ENCODE results near the gene DIP2A. TPM values are rescaled to one million over a fixed set of nuclear protein-coding genes. Genes with fewer than 3 reads are reported as not detected.

The DIP2A gene
- total RNA-seq, 2 donors from 2014 or later, result 51.0 to 52.2 TPM

DNA sequence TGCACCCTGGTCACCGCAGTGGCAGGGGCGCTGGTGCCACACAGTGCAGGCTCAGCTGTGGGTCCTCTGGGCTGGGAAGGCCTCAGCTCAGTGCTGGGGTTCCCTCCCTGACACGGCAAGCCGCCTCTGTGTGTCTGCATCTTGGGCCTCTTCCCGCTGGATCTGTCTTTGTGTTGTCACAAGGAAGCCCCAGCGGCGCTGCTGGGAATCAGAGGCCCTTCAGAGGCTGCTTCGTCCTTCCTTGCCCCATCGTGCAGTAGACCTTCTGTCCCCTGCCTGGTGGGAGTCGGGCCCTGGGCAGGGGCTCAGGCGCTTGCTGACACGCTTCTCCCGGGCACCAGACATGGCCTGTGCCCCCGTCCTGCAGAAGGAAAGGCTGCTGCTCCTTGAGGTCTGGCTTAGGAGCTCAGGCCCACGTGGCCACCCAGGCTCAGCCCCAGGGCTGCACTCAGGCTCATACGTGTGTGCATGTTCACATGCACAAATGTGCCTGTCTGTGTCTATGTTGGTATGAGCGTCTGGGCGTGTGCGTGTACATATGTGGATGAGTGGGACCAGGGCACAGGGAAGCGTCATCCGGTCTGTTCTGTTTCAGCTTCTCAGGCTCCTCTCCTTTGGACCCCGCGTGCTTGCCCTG is 24.3 kb upstream of the DIP2A start:
- no peak for DNase-seq
- Histone ChIP-seq H3K36me3 (ENCODE audit: control insufficient read depth, insufficient read depth, low read length) (peaks cover 70% of the 10 kb centered on the region), H3K27me3 (ENCODE audit: control insufficient read depth, insufficient read depth, low read length, poor library complexity, severe bottlenecking) (no peaks in the 10 kb centered on the region), H3K4me3 (ENCODE audit: low read length) (no peak overlapping the region), H3K9me3 (ENCODE audit: control insufficient read depth, low read length) (no peaks in the 10 kb centered on the region), H3K9ac (ENCODE audit: extremely low read depth, low read length, poor library complexity, severe bottlenecking) (no peak overlapping the region), H3K4me1 (ENCODE audit: control insufficient read depth, insufficient read depth, low read length) (no peaks in the 10 kb centered on the region), H3K27ac (ENCODE audit: low read depth, low read length) (no peak overlapping the region)
- Mint-ChIP-seq H3K4me1 (no peaks in the 10 kb centered on the region), H3K9me3 (no peaks in the 10 kb centered on the region), H3K27me3 (ENCODE audit: insufficient read depth) (no peaks in the 10 kb centered on the region), H3K27ac (no peak overlapping the region), H3K36me3 (ENCODE audit: low read depth) (peaks cover 67% of the 10 kb centered on the region), H3K4me3 (no peak overlapping the region)
- TF ChIP-seq CTCF (conservative IDR thresholded peaks at IDR 0.05), result no peak
- WGBS, 2 experiments (ENCODE audit: insufficient coverage in 1 of 2, insufficient read length in 1 of 2), result 94 to 96% methylated on average over 20 to 23 of the region's 23 CpGs

DNA sequence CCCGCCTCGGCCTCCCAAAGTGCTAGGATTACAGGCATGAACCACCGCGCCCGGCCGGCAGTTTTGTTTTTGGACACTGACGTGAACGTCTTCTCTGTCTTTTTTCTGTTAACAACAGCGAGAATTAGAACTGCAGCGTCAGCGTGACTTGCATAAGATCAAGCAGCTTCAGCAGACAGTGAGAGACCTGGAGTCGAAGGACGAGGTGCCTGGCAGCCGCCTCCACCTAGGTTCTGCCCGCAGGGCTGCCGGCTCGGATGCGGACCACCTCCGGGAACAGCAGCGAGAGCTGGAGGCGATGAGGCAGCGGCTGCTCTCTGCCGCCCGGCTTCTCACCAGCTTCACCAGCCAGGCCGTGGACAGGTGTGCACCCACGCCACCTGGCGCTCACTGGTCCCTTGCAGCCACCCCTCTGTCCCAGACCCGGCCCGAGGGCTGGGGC is 22.9 kb upstream of the DIP2A start:
- Mint-ChIP-seq H3K36me3 (ENCODE audit: low read depth) (peaks cover 74% of the 10 kb centered on the region), H3K27ac (no peak overlapping the region), H3K27me3 (ENCODE audit: insufficient read depth) (no peaks in the 10 kb centered on the region), H3K4me1 (no peaks in the 10 kb centered on the region), H3K9me3 (no peaks in the 10 kb centered on the region), H3K4me3 (no peak overlapping the region)
- H3K9me3 ChIP-seq (ENCODE audit: control insufficient read depth, low read length), result no peaks in the 10 kb centered on the region
- H3K36me3 ChIP-seq (ENCODE audit: control insufficient read depth, insufficient read depth, low read length), result peaks cover 75% of the 10 kb centered on the region
- H3K9ac ChIP-seq (ENCODE audit: extremely low read depth, low read length, poor library complexity, severe bottlenecking), result no peak overlapping the region
- no peak for TF ChIP-seq CTCF (conservative IDR thresholded peaks at IDR 0.05)
- H3K27me3 ChIP-seq (ENCODE audit: control insufficient read depth, insufficient read depth, low read length, poor library complexity, severe bottlenecking), result no peaks in the 10 kb centered on the region
- H3K27ac ChIP-seq (ENCODE audit: low read depth, low read length), result no peak overlapping the region
- H3K4me3 ChIP-seq (ENCODE audit: low read length), result no peak overlapping the region
- no peaks in the 10 kb centered on the region for H3K4me1 ChIP-seq (ENCODE audit: control insufficient read depth, insufficient read depth, low read length)
- DNase-seq, result no peak
- 90 to 96% methylated on average over 22 to 29 of the region's 29 CpGs for WGBS, 2 experiments (ENCODE audit: insufficient coverage in 1 of 2, insufficient read length in 1 of 2)

- Mint-ChIP-seq H3K9me3 (no peaks in the 10 kb centered on the region), H3K4me1 (no peaks in the 10 kb centered on the region), H3K4me3 (no peak overlapping the region), H3K27me3 (ENCODE audit: insufficient read depth) (no peaks in the 10 kb centered on the region), H3K27ac (no peak overlapping the region), H3K36me3 (ENCODE audit: low read depth) (peaks cover 74% of the 10 kb centered on the region)
- no peaks in the 10 kb centered on the region for H3K27me3 ChIP-seq (ENCODE audit: control insufficient read depth, insufficient read depth, low read length, poor library complexity, severe bottlenecking)
- H3K27ac ChIP-seq (ENCODE audit: low read depth, low read length), result peak overlapping the region; percentile 44
- H3K4me3 ChIP-seq (ENCODE audit: low read length), result no peak overlapping the region
- H3K4me1 ChIP-seq (ENCODE audit: control insufficient read depth, insufficient read depth, low read length), result no peaks in the 10 kb centered on the region
- DNase-seq, result no peak
- no peak overlapping the region for H3K9ac ChIP-seq (ENCODE audit: extremely low read depth, low read length, poor library complexity, severe bottlenecking)
- 95 to 96% methylated on average over 14 to 15 of the region's 15 CpGs for WGBS, 2 experiments (ENCODE audit: insufficient coverage in 1 of 2, insufficient read length in 1 of 2)
- no peak for TF ChIP-seq CTCF (conservative IDR thresholded peaks at IDR 0.05)
- H3K36me3 ChIP-seq (ENCODE audit: control insufficient read depth, insufficient read depth, low read length), result peaks cover 78% of the 10 kb centered on the region
- no peaks in the 10 kb centered on the region for H3K9me3 ChIP-seq (ENCODE audit: control insufficient read depth, low read length)
Observed at GRCh38 chr21:46436621-46437020, 22.1 kb upstream of the DIP2A start.

All from endodermal cell (in vitro differentiated cells).